ENCODE measurements around the gene ATOH1. TPM values are rescaled to one million over a fixed set of nuclear protein-coding genes. Genes with fewer than 3 reads are reported as not detected.

The ATOH1 gene
- polyA plus RNA-seq, 2 of the 4 experiments (the other 2 are of a cell fraction) = not detected

- CTCF ChIA-PET = no interaction called here
- TF ChIP-seq CEBPB (IDR thresholded peaks at IDR 0.05) = no peak
- no peak for TF ChIP-seq ZNF302 (CRISPR knock-in tag; IDR thresholded peaks at IDR 0.05)
- TF ChIP-seq HOXB5 (CRISPR knock-in tag; IDR thresholded peaks at IDR 0.05) = no peak
- TF ChIP-seq NR3C1 (IDR thresholded peaks at IDR 0.05) = no peak
- no peak for TF ChIP-seq KDM5A (IDR thresholded peaks at IDR 0.05)
- TF ChIP-seq RAD21 (conservative IDR thresholded peaks at IDR 0.05 in 1 of 2, IDR thresholded peaks at IDR 0.05 in 1 of 2) = no peak
- no peak for TF ChIP-seq PHF8 (IDR thresholded peaks at IDR 0.05; ENCODE audit: borderline replicate concordance, low read depth)
- no peak for TF ChIP-seq MAZ (IDR thresholded peaks at IDR 0.05; ENCODE audit: borderline replicate concordance, low read depth, low read length)
- no peak for TF ChIP-seq CHD4 (IDR thresholded peaks at IDR 0.05; ENCODE audit: borderline replicate concordance)
- TF ChIP-seq RFX5 (IDR thresholded peaks at IDR 0.05) = no peak
- TF ChIP-seq SMC3 (IDR thresholded peaks at IDR 0.05) = no peak
- no peak for TF ChIP-seq FOSB (CRISPR knock-in tag; IDR thresholded peaks at IDR 0.05)
- TF ChIP-seq USF2 (IDR thresholded peaks at IDR 0.05) = no peak
- no peak for TF ChIP-seq MAX (IDR thresholded peaks at IDR 0.05)
- no peak for TF ChIP-seq BCL3 (IDR thresholded peaks at IDR 0.05)
- ATAC-seq (no peak), FAIRE-seq (no peak), DNase-seq (ENCODE audit: low read depth in 1 of 2, low spot score in 1 of 2) (no peak)
- H3K27ac ChIP-seq = no peak overlapping the region
- no peaks in the 10 kb centered on the region for H3K9me3 ChIP-seq
- H3K4me3 ChIP-seq = no peak overlapping the region
- no peaks in the 10 kb centered on the region for H3K4me1 ChIP-seq
- POLR2A ChIA-PET = no interaction called here
- WGBS (ENCODE audit: missing lambda C conversion rate) = 0% methylated on average over 3 of the region's 3 CpGs
- H3K4me2 ChIP-seq = no peak overlapping the region
Observed at GRCh38 chr4:93814141-93814540, 14.4 kb upstream of the ATOH1 start.

GRCh38 chr4:93814722-93815121 lies 13.8 kb upstream of the ATOH1 start:
- POLR2A ChIA-PET = no interaction called here
- no peak for TF ChIP-seq MAX (IDR thresholded peaks at IDR 0.05)
- TF ChIP-seq USF2 (IDR thresholded peaks at IDR 0.05) = no peak
- TF ChIP-seq ATOH8 (CRISPR knock-in tag; IDR thresholded peaks at IDR 0.05; ENCODE audit: low read depth) = no peak
- TF ChIP-seq TP53 (CRISPR knock-in tag; IDR thresholded peaks at IDR 0.05) = no peak
- no peak for TF ChIP-seq HOXB13 (CRISPR knock-in tag; IDR thresholded peaks at IDR 0.05; ENCODE audit: low read depth)
- TF ChIP-seq HES2 (IDR thresholded peaks at IDR 0.05) = no peak
- no peak for TF ChIP-seq FOSB (CRISPR knock-in tag; IDR thresholded peaks at IDR 0.05)
- no peak for TF ChIP-seq HOXB5 (CRISPR knock-in tag; IDR thresholded peaks at IDR 0.05)
- no peak for TF ChIP-seq CBX2 (IDR thresholded peaks at IDR 0.05; ENCODE audit: borderline replicate concordance, low read depth)
- no peak for TF ChIP-seq CHD2 (IDR thresholded peaks at IDR 0.05; ENCODE audit: low read length, partially characterized antibody)
- TF ChIP-seq SREBF2 (IDR thresholded peaks at IDR 0.05) = no peak
- TF ChIP-seq CHD4 (IDR thresholded peaks at IDR 0.05; ENCODE audit: borderline replicate concordance) = no peak
- no peak for TF ChIP-seq RNF2 (IDR thresholded peaks at IDR 0.05; ENCODE audit: borderline replicate concordance, low read depth)
- TF ChIP-seq REST (IDR thresholded peaks at IDR 0.05) = no peak
- TF ChIP-seq MAZ (IDR thresholded peaks at IDR 0.05; ENCODE audit: borderline replicate concordance, low read depth, low read length) = no peak
- TF ChIP-seq ELK1 (IDR thresholded peaks at IDR 0.05; ENCODE audit: low read depth, low read length) = no peak

More at GRCh38 chr4:93814722-93815121, 13.8 kb upstream of the ATOH1 start:
- Histone ChIP-seq H3K9me3 (no peaks in the 10 kb centered on the region), H3K4me1 (no peaks in the 10 kb centered on the region), H3K27ac (no peak overlapping the region), H3K4me2 (no peak overlapping the region), H3K4me3 (no peak overlapping the region)
- no peak for FAIRE-seq
- DNase-seq (ENCODE audit: low read depth in 1 of 2, low spot score in 1 of 2) = no peak
- no peak for ATAC-seq
- WGBS (ENCODE audit: missing lambda C conversion rate) = 23% methylated on average over 4 of the region's 4 CpGs
- CTCF ChIA-PET = no interaction called here
